ENCODE measurements around the gene OGFR. TPM values are rescaled to one million over a fixed set of nuclear protein-coding genes. Genes with fewer than 3 reads are reported as not detected.

OGFR gene
- polyA plus RNA-seq, 1 donor (not counting 4 experiments of a cell fraction or from before 2014, with no cell fraction given): 39.8 TPM

DNA sequence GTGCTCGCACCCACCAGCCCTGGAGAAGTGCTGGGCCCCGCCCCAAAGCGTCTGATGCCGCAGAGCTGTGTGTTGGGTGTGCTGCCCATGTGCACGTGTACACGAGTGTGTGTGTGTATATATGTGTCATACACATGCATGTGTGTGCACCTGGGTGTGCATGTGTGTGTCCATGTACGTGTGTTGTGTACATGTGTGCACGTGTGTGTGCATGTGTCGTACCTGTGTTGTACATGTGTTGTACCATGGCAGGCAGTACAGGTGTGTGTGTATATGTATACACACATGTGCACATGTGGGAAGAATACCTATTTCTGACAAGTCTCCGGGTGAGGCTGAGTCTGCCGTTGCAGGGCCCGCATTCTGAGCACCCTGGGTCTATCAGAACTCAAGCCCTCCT is 14.6 kb upstream of the OGFR start:
- Histone ChIP-seq H2AFZ (ENCODE audit: control insufficient read depth, low read length) (no peak overlapping the region), H4K20me1 (ENCODE audit: control insufficient read depth, extremely low read depth, insufficient read depth, low read length) (no peaks in the 10 kb centered on the region), H3K36me3 (ENCODE audit: control insufficient read depth in 2 of 2, extremely low read depth in 1 of 2, insufficient read depth in 2 of 2, low read length in 2 of 2) (no peaks in the 10 kb centered on the region), H3K4me2 (ENCODE audit: control insufficient read depth, extremely low read depth, insufficient read depth, low read depth, low read length) (no peak overlapping the region), H3K79me2 (ENCODE audit: control insufficient read depth, insufficient read depth, low read length) (no peaks in the 10 kb centered on the region), H3K9ac (ENCODE audit: control insufficient read depth, extremely low read depth, insufficient read depth, low read length) (no peak overlapping the region), H3K9me1 (ENCODE audit: control insufficient read depth, extremely low read depth, insufficient read depth, low read length) (no peaks in the 10 kb centered on the region), H3K4me1 (ENCODE audit: control insufficient read depth, extremely low read depth, insufficient read depth, low read length) (peaks cover 24% of the 10 kb centered on the region), H3K27ac (ENCODE audit: control insufficient read depth, insufficient read depth, low read length) (no peak overlapping the region), H3K27me3 (ENCODE audit: control insufficient read depth, extremely low read depth, insufficient read depth, low read length) (peaks cover 6% of the 10 kb centered on the region), H3K4me3 (ENCODE audit: control insufficient read depth in 2 of 3, extremely low read depth in 1 of 3, insufficient read depth in 2 of 3, low read depth in 1 of 3, low read length in 3 of 3) (no peak overlapping the region), H3K9me3 (ENCODE audit: control insufficient read depth, low read depth, low read length) (no peaks in the 10 kb centered on the region)
- FAIRE-seq: no peak
- dilution Hi-C loops (cut with MboI; ENCODE audit: extremely low pct_ligation_motif_present, low sequenced_read_pairs): no loop called here
- DNase-seq (ENCODE audit: low read depth, low spot score): no peak
- TF ChIP-seq, protein P1, sequence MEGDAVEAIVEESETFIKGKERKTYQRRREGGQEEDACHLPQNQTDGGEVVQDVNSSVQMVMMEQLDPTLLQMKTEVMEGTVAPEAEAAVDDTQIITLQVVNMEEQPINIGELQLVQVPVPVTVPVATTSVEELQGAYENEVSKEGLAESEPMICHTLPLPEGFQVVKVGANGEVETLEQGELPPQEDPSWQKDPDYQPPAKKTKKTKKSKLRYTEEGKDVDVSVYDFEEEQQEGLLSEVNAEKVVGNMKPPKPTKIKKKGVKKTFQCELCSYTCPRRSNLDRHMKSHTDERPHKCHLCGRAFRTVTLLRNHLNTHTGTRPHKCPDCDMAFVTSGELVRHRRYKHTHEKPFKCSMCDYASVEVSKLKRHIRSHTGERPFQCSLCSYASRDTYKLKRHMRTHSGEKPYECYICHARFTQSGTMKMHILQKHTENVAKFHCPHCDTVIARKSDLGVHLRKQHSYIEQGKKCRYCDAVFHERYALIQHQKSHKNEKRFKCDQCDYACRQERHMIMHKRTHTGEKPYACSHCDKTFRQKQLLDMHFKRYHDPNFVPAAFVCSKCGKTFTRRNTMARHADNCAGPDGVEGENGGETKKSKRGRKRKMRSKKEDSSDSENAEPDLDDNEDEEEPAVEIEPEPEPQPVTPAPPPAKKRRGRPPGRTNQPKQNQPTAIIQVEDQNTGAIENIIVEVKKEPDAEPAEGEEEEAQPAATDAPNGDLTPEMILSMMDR (optimal IDR thresholded peaks at IDR 0.05 in 1 of 3, IDR thresholded peaks at IDR 0.05 in 1 of 3, conservative IDR thresholded peaks at IDR 0.05 in 1 of 3; ENCODE audit: extremely low read depth in 1 of 3, insufficient read depth in 2 of 3, low read length in 3 of 3): no peak
- TF ChIP-seq EZH2 (IDR thresholded peaks at IDR 0.05; ENCODE audit: low read length): no peak

DNA sequence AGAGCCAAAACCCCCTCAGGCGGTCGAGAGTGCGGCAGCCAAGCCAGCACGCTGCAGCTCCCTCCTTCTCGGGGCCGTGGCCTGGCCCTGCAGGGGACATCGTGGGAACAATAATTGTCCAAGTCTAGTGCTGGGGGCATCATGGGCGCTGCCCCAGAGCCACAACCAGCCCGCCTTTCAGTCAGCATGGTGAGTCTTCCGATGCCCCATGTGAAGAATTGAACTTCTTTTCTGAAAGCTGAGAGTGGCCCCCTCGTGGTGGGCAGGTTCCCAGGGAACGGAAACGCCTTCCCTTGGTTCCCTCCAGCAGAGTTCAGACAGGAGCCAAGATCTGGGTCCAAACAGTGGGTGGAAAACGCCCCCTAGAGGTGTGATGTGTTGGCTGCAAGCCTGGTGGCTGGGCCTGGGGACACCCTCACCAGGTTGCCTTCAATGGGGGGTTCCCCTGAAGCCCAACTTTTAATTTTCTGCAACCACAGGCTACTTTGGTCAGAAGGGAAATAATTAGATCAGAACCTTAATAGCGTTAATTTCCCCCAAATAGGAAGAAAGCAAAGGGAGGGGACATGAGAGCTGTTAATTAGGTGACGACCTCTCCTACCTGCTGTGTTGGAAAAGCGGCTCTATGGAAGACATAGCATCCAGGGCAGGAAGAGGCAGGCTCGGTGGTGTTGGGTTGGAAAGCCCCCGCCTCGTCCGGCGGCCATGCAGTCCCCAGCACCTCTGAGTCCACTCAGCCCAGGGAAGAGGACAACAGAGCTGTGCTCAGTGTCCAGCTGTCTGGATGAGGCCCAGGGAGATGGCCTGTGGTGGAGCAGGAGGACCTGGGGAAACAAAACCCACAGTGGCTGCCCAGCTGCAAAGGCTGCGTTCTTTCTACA is 13.1 kb upstream of the OGFR start:
- Histone ChIP-seq H3K27me3 (ENCODE audit: control insufficient read depth, extremely low read depth, insufficient read depth, low read length) (peaks cover 6% of the 10 kb centered on the region), H3K36me3 (ENCODE audit: control insufficient read depth in 2 of 2, extremely low read depth in 1 of 2, insufficient read depth in 2 of 2, low read length in 2 of 2) (no peaks in the 10 kb centered on the region), H2AFZ (ENCODE audit: control insufficient read depth, low read length) (no peak overlapping the region), H3K4me1 (ENCODE audit: control insufficient read depth, extremely low read depth, insufficient read depth, low read length) (peaks cover 30% of the 10 kb centered on the region), H3K9me3 (ENCODE audit: control insufficient read depth, low read depth, low read length) (no peaks in the 10 kb centered on the region), H4K20me1 (ENCODE audit: control insufficient read depth, extremely low read depth, insufficient read depth, low read length) (no peaks in the 10 kb centered on the region), H3K27ac (ENCODE audit: control insufficient read depth, insufficient read depth, low read length) (no peak overlapping the region), H3K79me2 (ENCODE audit: control insufficient read depth, insufficient read depth, low read length) (no peaks in the 10 kb centered on the region), H3K4me2 (ENCODE audit: control insufficient read depth, extremely low read depth, insufficient read depth, low read depth, low read length) (peak overlapping the region; percentile 62), H3K9me1 (ENCODE audit: control insufficient read depth, extremely low read depth, insufficient read depth, low read length) (no peaks in the 10 kb centered on the region), H3K4me3 (ENCODE audit: control insufficient read depth in 2 of 3, extremely low read depth in 1 of 3, insufficient read depth in 2 of 3, low read depth in 1 of 3, low read length in 3 of 3) (no peak overlapping the region), H3K9ac (ENCODE audit: control insufficient read depth, extremely low read depth, insufficient read depth, low read length) (no peak overlapping the region)
- no peak for DNase-seq (ENCODE audit: low read depth, low spot score)
- FAIRE-seq: peak; percentile 68
- no peak for TF ChIP-seq EZH2 (IDR thresholded peaks at IDR 0.05; ENCODE audit: low read length)
- TF ChIP-seq, protein P1 (optimal IDR thresholded peaks at IDR 0.05 in 1 of 3, IDR thresholded peaks at IDR 0.05 in 1 of 3, conservative IDR thresholded peaks at IDR 0.05 in 1 of 3; ENCODE audit: extremely low read depth in 1 of 3, insufficient read depth in 2 of 3, low read length in 3 of 3): peak; percentile 93 to 99 (median 97)
- dilution Hi-C loops (cut with MboI; ENCODE audit: extremely low pct_ligation_motif_present, low sequenced_read_pairs): no loop called here

Measured in keratinocyte (primary cell).